ENCODE data around the gene SMOC2.

SMOC2 gene

DNA sequence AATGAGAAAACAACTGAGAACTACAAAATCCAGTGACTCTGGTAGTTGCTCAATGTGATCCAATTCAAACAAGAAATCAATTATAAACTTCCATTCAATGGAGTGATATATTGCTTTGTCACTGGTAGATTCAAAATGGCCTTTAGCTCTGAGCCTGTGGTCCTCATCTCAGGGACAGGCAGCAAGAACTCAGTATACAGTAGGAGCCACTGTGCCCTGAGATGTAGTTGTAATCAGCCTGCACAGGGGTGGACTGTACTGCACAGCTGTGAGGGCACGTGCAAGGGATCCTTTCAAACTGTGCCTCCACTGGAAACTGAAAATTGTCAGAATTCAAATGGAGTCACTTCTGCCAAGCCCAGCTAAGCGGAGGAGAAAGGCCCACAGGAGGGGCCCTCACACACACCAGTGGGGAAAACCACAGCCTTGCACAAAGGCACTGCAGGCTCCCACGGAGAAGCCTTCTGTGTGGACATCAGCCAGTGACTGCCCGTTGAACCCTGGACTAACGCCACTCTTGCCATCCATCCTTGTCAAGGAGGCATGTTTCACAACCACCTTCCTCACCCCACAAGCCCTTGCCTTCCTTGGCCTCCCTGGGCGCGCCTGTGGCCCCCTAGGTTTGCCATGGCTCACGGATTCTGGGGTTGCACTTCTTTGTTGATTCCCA is 186.7 kb downstream of the SMOC2 start:
- no peak overlapping the region for H3K27ac ChIP-seq (ENCODE audit: low read length)
- H3K36me3 ChIP-seq (replicated peaks; ENCODE audit: low read depth, low read length) = no peaks in the 10 kb centered on the region
- TF ChIP-seq, protein P1, sequence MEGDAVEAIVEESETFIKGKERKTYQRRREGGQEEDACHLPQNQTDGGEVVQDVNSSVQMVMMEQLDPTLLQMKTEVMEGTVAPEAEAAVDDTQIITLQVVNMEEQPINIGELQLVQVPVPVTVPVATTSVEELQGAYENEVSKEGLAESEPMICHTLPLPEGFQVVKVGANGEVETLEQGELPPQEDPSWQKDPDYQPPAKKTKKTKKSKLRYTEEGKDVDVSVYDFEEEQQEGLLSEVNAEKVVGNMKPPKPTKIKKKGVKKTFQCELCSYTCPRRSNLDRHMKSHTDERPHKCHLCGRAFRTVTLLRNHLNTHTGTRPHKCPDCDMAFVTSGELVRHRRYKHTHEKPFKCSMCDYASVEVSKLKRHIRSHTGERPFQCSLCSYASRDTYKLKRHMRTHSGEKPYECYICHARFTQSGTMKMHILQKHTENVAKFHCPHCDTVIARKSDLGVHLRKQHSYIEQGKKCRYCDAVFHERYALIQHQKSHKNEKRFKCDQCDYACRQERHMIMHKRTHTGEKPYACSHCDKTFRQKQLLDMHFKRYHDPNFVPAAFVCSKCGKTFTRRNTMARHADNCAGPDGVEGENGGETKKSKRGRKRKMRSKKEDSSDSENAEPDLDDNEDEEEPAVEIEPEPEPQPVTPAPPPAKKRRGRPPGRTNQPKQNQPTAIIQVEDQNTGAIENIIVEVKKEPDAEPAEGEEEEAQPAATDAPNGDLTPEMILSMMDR (IDR thresholded peaks at IDR 0.05; ENCODE audit: low read depth, low read length) = no peak
- TF ChIP-seq EZH2phosphoT487 (IDR thresholded peaks at IDR 0.05; ENCODE audit: low read depth) = no peak
- H2AFZ ChIP-seq (ENCODE audit: low read depth, low read length) = no peak overlapping the region
- H3K27me3 ChIP-seq (ENCODE audit: low read depth, low read length) = no peaks in the 10 kb centered on the region
- no peak overlapping the region for H3K4me3 ChIP-seq (ENCODE audit: low read length)
- no peaks in the 10 kb centered on the region for H3K79me2 ChIP-seq (ENCODE audit: low read length)
- no peaks in the 10 kb centered on the region for H3K9me3 ChIP-seq (ENCODE audit: insufficient read depth, low read length)
- no peak overlapping the region for H3K4me2 ChIP-seq (ENCODE audit: low read length)
- H4K20me1 ChIP-seq (ENCODE audit: insufficient read depth, low read length) = no peaks in the 10 kb centered on the region
- no peak overlapping the region for H3K9ac ChIP-seq (ENCODE audit: low read length)
- H3K4me1 ChIP-seq (ENCODE audit: low read length) = no peaks in the 10 kb centered on the region

DNA sequence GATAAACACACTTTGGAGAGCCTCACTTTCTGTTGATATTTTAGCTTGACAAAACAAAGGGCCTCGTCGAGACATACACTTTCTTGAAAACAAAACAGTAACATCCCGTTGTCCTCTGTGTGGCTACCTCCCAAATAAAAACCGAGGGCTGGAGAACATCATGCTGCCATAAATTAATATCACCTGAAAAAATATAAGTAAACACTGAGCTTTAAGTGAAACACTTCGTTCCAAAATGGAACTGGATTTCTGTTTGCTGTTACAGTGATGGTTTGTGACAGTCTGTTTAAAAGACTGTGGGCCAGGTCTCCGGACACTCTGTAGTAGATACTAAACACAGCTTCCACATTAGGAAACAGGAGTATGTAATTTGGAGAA is 187.2 kb downstream of the SMOC2 start:
- H4K20me1 ChIP-seq (ENCODE audit: insufficient read depth, low read length) = no peaks in the 10 kb centered on the region
- H3K79me2 ChIP-seq (ENCODE audit: low read length) = no peaks in the 10 kb centered on the region
- H3K9me3 ChIP-seq (ENCODE audit: insufficient read depth, low read length) = no peaks in the 10 kb centered on the region
- H2AFZ ChIP-seq (ENCODE audit: low read depth, low read length) = no peak overlapping the region
- H3K4me2 ChIP-seq (ENCODE audit: low read length) = no peak overlapping the region
- TF ChIP-seq, protein P1 (IDR thresholded peaks at IDR 0.05; ENCODE audit: low read depth, low read length) = no peak
- TF ChIP-seq EZH2phosphoT487 (IDR thresholded peaks at IDR 0.05; ENCODE audit: low read depth) = no peak
- no peaks in the 10 kb centered on the region for H3K4me1 ChIP-seq (ENCODE audit: low read length)
- no peak overlapping the region for H3K27ac ChIP-seq (ENCODE audit: low read length)
- H3K4me3 ChIP-seq (ENCODE audit: low read length) = no peak overlapping the region
- H3K9ac ChIP-seq (ENCODE audit: low read length) = no peak overlapping the region
- no peaks in the 10 kb centered on the region for H3K27me3 ChIP-seq (ENCODE audit: low read depth, low read length)
- H3K36me3 ChIP-seq (replicated peaks; ENCODE audit: low read depth, low read length) = no peaks in the 10 kb centered on the region

DNA sequence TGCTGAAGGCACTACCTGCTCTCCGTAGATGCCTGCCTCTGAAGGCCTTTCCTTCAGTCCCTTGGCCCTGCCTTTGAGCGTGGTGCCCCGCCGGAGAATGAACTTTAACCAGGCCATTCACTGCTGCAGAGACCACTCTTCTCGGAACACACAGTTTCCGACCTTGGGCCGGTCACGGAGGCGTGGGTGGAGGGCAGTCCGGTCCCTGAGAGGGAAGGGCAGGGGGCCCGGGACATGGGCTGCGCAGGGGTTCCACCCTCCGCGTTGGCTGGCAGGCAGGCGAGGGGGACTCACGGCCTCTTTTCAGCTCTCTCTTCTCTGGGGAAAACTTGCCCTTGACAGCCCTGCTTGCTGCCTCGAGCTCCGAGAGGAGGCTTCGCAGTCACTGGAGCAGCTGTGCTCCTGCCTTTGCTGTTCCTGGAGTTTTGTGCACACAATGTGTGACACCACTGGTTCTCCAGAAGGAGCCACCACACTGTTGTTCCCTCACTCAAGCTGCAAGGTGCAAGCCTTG is 187.8 kb downstream of the SMOC2 start:
- Histone ChIP-seq H2AFZ (ENCODE audit: low read depth, low read length) (no peak overlapping the region), H3K36me3 (replicated peaks; ENCODE audit: low read depth, low read length) (no peaks in the 10 kb centered on the region), H3K4me3 (ENCODE audit: low read length) (no peak overlapping the region), H3K4me2 (ENCODE audit: low read length) (no peak overlapping the region), H4K20me1 (ENCODE audit: insufficient read depth, low read length) (no peaks in the 10 kb centered on the region), H3K9me3 (ENCODE audit: insufficient read depth, low read length) (no peaks in the 10 kb centered on the region), H3K9ac (ENCODE audit: low read length) (no peak overlapping the region), H3K79me2 (ENCODE audit: low read length) (no peaks in the 10 kb centered on the region), H3K27me3 (ENCODE audit: low read depth, low read length) (no peaks in the 10 kb centered on the region), H3K27ac (ENCODE audit: low read length) (no peak overlapping the region), H3K4me1 (ENCODE audit: low read length) (no peaks in the 10 kb centered on the region)
- TF ChIP-seq, protein P1 (IDR thresholded peaks at IDR 0.05; ENCODE audit: low read depth, low read length) = no peak

DNA sequence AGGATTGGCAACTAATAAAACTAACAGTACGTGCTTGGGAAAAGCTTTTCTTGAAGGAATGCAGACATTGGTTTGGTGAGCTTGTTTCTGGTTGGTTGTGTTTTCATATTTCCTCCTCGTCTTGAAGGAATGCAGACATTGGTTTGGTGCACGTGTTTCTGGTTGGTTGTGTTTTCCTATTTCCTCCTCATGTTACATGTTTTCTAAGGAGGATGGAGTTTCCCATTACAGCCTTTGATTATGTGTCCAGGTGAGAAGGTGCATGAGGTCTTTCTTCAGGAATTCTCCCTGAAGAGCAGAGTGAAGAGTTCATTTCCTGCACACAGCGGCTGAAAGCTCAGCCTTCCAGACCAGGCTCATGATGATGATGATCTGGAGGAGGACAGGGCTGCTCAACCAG is 190.6 kb downstream of the SMOC2 start:
- Histone ChIP-seq H3K27ac (ENCODE audit: low read length) (no peak overlapping the region), H3K27me3 (ENCODE audit: low read depth, low read length) (no peaks in the 10 kb centered on the region), H3K4me1 (ENCODE audit: low read length) (no peaks in the 10 kb centered on the region), H4K20me1 (ENCODE audit: insufficient read depth, low read length) (no peaks in the 10 kb centered on the region), H3K9me3 (ENCODE audit: insufficient read depth, low read length) (no peaks in the 10 kb centered on the region), H3K36me3 (replicated peaks; ENCODE audit: low read depth, low read length) (no peaks in the 10 kb centered on the region), H2AFZ (ENCODE audit: low read depth, low read length) (no peak overlapping the region), H3K79me2 (ENCODE audit: low read length) (no peaks in the 10 kb centered on the region), H3K4me2 (ENCODE audit: low read length) (no peak overlapping the region), H3K4me3 (ENCODE audit: low read length) (no peak overlapping the region), H3K9ac (ENCODE audit: low read length) (no peak overlapping the region)
- TF ChIP-seq, protein P1 (IDR thresholded peaks at IDR 0.05; ENCODE audit: low read depth, low read length) = no peak
- TF ChIP-seq EZH2phosphoT487 (IDR thresholded peaks at IDR 0.05; ENCODE audit: low read depth) = no peak

Data from OCI-LY3 (cell line).